ENCODE results near the gene METTL2A.
"Not testable (repeated sequence)": the region's sequence is repeated elsewhere in the genome, so short reads cannot be mapped to it uniquely, and the experiment has no call there.

METTL2A gene, protein sequence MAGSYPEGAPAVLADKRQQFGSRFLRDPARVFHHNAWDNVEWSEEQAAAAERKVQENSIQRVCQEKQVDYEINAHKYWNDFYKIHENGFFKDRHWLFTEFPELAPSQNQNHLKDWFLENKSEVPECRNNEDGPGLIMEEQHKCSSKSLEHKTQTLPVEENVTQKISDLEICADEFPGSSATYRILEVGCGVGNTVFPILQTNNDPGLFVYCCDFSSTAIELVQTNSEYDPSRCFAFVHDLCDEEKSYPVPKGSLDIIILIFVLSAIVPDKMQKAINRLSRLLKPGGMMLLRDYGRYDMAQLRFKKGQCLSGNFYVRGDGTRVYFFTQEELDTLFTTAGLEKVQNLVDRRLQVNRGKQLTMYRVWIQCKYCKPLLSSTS

DNA sequence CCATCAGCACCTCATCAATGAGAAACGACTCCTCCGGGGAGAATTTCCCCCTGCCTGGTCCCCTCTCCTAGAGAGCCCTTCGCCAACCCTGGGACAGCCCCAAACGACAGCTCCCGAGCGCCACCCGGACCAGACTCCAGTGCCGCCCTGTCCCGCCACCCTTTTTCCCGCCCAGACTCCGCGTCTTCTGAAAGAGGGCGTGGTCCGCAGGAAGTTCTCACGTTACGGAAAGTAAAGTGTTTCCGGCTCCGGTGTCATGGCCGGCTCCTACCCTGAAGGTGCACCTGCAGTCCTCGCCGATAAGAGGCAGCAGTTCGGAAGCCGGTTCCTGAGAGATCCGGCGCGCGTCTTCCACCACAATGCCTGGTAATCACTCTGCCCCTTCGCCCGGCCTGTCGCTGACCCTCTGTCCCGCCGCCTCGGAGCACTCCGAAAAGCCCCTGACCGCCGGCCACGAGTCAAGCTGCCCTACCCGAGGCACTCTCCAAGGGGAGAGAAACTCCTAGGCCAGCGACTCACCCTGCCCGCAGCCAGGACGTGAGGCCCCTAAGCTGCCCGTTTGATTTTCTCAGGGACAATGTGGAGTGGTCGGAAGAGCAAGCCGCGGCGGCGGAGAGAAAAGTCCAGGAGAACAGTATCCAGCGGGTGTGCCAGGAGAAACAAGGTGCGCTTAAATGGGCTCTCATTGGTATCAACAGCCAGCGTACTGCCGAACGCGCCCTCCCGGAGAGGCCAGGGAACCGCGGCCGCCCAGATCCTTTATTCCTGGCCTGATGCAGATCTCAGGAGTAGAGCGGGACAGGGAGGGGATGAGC lies at the start of gene METTL2A:
Gene METTL2A, plus strand, starts transcription at position 251 of the 815 bp plus-strand sequence. Its CDS starts 6 bp downstream, at position 257.
- peak; percentile 94 to 95 for ATAC-seq

DNA sequence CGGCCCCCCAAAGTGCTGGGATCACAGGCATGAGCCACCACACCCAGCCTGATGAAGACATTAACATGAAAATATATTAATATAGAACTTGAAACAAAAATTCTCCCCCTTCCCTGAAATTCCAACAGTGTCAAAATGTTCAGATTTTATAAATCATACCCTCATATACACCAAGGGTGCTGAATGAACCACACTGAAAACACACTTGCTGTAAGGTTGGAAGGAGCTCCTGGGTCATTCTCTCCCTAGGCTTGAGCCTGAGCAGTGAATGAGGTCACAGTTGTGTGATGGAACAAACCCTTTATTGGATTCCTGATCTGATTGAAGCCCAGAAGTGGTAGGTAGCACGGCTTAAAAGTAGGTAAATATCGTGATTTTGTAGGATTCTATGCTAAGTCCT lies 43.4 kb upstream of the METTL2A start, which contains the start of gene EFCAB3:
Gene EFCAB3, plus strand, starts transcription at position 301 of the 400 bp plus-strand sequence. CDS start 2,427 bp downstream, outside the sequence.
- no peak for ATAC-seq

DNA sequence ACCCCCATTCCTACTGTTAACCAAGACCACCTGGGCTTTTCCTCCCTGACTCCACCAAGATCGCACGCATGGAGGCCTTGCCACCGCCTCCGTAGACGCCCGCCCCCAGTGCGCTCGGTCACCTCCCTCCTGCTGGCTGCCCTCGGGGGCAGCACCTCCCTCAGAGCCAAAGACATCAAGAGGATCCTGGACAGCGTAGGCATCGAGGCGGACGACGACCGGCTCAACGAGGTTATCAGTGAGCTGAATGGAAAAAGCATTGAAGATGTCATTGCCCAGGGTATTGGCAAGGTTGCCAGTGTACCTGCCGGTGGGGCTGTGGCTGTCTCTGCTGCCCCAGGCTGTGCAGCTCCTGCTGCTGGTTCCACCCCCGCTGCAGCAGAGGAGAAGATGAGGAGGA lies 42.1 kb upstream of the METTL2A start:
- no peak for ATAC-seq

DNA sequence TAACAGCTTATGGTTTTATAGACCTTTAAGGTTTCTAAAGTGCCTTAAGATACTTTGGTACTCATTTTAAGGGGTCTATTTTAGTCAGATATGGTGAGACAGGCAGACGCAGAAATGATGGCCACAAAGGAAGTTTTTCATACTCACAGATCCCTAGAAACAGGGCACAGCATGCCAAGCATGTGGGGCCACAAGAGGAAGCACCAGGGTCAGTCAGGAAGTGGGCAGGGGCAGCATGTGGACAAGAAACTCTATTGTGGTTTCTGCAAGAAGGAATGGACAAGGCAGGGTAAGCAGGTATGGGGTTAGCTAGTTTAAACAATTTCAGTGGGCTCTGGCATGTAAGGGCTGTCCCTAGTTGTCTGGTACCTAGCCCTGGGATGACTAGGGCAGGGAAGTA lies 34.8 kb upstream of the METTL2A start:
- ATAC-seq, result no peak

DNA sequence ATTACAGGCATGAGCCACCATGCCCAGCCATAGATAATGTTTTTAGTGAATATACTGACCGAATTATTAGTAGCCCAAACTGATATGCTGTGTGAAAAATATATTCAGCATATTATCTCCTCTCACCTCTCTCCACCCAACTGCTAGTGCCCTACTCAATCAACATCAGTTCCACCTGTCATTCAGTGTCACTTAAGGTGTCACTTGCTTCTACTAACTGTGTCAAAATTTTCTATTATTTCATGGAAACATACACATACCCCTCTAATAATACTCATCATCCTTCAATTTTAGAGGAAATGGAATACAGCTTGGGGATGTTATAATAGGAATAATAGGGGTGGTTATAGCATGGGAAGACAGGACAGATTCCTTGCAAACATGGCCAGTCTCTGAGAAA lies 30.8 kb upstream of the METTL2A start:
- ATAC-seq, result no peak

DNA sequence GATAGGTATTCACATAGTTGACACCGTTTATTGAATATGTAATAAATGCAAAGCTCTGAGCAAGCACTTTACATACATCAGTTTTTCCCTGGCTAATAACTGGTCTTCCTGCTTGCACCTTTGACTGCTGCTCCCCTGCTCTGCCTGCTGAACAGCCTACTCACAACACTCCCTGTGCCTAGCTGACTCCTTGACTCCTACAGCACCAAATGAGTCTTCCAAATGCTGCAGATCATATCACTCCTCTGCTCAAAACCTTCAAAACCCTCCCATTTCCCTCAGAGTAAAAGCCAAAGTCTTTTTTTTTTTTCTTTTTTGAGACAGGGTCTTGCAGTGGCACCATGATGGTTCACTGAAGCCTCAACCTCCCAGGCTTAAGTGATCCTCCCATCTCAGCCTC lies 24.8 kb upstream of the METTL2A start:
- ATAC-seq, result no peak

DNA sequence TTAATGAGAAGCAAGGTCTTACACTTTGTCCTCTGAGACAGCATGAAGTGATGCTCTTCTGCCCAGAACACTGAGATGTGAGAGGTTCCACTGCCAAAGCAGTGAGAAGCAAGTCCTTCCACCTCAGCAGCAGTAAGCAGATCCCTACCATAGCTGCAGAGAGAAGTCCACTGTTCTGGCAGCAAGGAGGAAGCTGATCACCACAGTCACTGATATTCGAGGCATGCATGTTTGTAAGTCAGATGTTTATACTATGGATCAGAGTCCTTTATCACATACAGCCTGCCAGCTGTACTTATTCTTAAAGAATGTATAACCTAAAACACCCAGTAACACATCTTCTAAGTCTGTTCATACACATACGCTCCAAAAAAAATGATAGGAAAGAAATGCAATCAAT lies 18.2 kb upstream of the METTL2A start:
- no peak for ATAC-seq

DNA sequence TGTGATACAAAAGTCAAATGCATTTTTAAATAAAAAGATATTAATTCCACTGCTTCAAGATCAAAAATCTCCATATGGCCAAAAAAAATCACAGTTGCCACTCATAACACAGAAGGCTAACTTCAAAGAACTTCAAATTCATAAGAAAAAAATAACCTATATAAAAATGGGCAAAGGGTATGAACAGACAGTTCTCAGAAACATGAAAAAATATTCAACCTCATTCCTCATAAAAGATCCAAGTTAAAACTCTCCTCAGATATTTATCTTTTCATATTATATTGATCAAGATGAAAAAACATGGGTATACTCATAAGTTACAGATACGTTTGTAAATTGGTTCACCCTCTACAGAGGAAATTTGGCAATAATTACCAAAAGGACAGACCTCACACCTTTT lies 10.6 kb upstream of the METTL2A start:
- not testable (repeated sequence) for ATAC-seq

DNA sequence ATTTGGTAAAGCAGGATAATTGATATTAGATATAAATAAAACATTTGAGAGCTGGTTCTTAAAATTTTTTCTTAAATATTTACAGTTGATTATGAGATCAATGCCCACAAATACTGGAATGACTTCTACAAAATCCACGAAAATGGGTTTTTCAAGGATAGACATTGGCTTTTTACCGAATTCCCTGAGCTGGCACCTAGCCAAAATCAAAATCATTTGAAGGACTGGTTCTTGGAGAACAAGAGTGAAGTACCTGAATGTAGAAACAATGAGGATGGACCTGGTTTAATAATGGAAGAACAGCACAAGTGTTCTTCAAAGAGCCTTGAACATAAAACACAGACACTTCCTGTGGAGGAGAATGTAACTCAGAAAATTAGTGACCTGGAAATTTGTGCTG lies 2.5 kb downstream of the METTL2A start:
- not testable (repeated sequence) for ATAC-seq

DNA sequence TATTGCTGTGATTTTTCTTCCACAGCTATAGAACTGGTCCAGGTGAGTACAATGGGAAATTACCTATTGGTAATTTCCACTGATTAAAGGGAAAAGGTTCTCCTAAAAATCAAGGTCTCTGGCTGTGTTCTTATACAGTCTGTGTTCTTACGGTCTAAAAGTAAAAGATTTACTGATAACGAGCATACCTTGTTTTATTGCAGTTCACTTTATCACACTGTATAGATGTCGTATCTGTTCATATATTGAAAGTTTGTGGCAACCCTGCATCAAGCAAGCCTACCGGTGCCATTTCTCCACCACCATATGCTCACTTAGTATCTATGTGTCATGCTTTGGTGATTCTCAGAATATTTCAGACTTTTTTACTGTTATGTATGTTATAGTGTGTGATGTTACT lies 11.6 kb downstream of the METTL2A start:
- not testable (repeated sequence) for ATAC-seq

DNA sequence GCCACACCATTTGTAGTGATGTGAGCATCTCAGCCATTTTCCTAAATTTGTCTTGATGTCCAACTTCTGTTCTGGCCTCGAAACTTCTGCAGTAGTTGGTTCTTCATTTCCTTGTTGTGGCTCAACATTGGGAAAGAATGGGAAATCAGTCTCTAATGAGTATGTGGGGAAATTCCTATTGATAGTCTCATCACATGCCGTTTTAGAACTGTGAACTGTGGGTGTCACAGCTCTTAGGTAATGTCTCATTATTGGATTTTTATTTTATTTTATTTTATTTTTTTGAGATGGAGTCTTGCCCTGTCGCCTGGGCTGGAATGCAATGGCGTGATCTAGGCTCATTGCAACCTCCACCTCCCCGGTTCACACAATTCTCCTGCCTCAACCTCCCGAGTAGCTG lies 17.5 kb downstream of the METTL2A start:
- not testable (repeated sequence) for ATAC-seq

DNA sequence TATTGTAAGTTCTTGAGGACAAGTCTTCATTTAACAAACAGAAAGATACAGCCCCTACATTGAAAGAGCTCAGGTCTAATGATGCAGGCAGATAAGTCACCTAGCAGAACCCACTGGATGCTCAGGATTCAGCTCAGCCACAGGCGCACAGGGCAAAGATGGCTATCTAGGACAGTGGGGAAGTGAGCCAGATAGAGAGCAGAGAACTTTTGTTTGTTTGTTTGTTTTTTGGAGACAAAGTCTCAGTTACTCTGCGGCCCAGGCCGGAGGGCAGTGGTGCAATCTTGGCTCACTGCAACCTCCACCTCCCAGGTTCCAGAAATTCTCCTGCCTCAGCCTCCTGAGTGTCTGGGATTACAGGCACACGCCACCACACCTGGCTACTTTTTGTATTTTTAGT lies 20.4 kb downstream of the METTL2A start:
- no peak for ATAC-seq

DNA sequence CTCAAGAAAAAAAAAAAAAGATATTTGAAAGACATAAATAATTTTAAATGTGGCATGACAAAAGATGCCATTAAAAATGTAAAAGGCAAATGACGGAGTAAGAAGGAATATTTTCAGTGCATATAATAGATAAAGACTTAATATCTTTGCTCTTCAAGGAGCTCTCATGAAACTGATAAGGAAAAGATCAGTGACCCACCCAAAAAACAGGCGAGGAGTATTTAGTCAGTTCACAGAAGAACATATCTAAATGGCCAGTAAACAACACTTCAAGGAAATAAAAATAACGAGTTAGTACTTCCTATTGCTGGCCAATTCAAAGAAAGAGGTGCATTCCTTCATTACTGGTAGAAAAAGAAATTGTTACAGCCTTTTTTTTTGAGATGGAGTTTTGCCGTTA lies 22.1 kb downstream of the METTL2A start:
- ATAC-seq, result not testable (repeated sequence)

DNA sequence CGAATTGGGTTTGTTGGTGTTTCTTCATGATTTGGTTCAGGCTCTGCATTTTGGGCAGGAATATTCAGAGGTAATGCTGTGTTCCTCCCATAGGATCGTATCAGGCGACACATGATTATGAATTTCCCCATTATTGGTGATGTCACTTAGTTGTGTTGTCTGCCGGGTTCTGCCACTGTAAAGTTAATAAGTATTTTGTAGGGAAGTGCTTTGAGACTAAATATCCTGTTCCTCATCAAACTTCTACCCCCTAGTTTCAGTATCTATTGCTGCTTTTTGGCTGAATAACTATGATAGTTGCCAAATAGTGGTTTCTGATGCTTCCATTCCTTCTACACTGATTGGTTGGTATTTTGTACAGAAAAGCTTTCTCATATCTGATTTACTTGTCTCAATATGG lies 28.5 kb downstream of the METTL2A start:
- not testable (repeated sequence) for ATAC-seq

DNA sequence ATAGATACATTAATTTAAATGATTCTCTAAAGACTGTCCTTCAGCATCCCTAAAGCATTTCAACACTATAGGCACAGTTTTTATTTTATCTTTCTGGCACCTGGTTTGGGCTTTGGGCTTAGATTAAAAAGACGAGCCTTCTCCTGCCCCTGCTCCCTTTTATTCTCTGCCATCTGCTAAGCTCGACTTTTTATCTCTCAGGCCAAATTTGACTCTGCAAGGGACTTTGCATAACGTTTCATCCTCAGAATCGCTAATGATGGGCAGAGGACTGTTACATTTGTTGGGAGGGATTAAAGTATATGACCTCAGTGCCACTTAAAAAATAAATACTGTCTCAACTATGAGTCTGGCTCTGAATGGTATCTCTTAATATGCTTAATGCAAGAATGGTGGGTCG lies 29.3 kb downstream of the METTL2A start:
- ATAC-seq, result not testable (repeated sequence)

DNA sequence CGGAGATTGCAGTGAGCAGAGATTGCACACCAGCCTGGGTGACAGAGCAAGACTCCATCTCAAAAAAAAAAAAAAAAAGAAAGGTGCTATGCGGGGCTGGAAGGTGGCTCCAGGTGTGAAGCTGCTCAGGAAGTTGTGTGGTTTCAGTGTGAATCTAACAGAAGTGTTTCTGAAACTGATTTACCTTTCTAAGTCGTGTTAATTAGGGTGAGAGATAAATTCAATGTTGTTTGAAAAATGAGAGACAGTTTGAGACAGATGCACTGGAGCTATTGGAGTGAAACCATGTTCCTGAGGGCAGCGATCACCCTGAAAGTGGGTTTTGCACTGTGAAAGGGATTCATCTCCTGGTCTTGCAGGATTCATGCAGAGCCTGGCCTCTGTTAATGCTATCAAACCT lies 30.0 kb downstream of the METTL2A start:
- ATAC-seq, result not testable (repeated sequence)

DNA sequence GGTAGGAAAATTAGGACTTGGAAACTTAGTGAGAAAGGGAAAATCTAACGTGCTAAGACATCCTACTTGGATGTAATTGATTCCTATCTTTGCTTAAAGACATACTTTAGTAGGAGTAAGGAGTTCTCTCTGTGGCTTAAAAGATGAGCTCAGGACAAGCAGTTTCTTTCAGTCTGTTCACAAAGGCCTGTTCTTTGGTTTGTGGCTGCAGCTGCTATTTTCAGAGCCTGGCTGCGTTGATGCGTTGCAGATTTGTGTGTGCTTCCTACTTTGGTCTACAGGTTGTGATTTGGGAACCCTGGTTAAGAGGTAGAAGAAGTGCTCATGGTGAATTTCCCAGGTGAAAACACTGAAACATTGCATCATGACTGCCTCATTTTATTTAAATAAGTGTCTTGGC lies 30.4 kb downstream of the METTL2A start:
- ATAC-seq, result not testable (repeated sequence)

DNA sequence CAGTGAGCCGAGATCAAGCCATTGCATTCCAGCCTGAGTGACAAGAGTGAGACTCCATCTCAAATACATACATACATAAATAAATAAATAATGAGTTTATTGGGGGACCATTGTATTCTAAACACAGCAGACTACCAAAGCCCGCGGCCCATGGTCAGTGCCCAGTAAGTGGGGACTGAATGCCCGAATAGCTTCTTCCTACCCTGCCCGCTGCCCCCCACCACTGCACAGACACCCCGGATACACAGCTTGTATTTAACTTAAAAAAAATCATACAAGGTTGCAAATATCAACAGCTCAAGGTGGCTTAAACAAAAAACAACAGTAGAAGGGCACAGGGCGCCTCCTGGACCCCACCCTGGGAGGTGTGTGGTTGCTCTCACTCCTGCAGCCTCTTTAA lies 32.3 kb downstream of the METTL2A start:
- no peak for ATAC-seq

DNA sequence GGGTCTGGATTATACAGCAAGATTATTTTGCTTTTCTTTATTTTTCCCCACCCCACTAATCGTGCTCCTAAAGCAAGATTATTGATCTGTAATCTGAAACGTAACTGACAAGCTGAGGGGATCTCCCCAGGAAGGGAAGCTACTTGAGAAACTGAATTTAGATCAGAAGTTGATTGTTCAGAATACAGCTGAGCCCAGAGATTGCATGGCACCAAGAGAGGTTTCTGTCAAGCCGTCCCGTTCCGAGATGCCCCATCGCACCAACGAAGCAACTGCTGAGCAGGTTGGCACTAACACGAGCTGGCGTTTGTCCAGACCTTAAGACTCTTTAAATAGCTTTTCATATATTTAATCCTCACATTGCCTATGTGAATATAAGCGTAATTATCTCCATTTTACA lies 34.8 kb downstream of the METTL2A start:
- not testable (repeated sequence) for ATAC-seq

DNA sequence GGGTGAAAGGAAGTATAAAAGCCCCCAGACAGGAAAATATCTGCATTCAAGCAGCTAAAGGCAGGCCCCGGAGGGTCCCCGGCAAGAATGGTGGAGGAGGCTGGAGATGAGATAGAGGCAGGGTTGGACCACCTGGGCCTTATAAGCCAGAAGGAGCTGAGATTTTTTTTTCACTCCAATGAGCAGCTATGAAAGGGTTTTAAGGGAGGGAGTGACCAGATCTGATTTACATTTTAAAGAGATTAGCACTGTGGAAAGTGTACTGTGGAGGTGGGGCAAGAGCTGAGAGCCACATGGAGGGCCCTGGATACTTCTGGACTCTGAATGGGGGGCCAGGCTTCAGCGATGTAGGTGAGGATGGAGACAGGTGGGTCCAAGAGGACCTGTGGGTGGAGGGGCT lies 40.7 kb downstream of the METTL2A start:
- ATAC-seq, result not testable (repeated sequence)

DNA sequence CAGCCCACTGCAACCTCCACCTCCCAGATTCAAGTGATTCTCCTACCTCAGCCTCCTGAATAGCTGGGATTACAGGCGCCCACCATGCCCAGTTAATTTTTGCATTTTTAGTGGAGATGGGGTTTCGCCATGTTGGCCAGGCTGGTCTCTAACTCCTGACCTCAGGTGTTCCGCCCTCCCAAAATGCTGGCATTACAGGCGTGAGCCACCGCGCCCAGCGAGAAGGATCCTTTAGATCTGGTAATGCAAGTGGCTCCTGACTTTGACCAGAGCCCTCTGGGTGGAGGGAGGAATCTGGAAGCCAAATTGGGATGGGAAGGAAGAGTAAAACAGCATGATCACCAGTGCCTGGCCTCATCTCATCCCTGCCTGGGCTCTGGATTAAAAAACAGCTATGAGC lies 41.6 kb downstream of the METTL2A start:
- ATAC-seq, result not testable (repeated sequence)

DNA sequence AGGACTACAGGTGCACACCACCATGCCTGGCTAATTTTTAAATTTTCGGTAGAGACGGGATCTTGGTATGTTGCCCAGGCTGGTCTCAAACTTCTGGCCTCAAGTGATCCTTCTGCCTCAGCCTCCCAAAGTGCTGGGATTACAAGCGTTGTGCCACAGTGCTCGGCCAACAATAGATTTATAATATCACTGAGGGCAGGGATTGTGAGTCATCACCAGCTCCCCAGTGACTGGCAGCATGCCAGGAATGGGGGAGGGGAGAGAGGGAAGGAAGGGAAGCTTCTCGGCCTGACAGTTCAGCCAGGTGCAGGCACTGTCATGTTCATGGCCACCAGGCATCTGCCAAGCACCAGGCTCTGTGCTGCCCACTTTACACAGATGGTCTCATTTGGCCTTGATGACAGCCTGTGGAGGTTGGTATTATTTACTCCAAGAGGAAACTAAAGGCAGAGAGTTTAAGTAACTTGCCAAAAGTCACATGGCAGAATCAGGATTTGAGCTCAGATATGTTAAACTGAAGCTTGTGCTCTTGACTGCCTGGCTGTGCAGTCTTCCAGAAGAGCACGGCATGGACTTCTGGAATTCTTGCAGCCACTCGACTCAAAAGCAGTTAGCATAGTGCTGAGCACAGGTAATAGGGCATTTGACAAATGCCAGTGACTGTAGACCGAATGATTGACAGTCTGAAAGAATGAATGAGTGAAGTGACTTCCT lies 47.1 kb downstream of the METTL2A start:
- peak; percentile 32 to 49 for ATAC-seq

DNA sequence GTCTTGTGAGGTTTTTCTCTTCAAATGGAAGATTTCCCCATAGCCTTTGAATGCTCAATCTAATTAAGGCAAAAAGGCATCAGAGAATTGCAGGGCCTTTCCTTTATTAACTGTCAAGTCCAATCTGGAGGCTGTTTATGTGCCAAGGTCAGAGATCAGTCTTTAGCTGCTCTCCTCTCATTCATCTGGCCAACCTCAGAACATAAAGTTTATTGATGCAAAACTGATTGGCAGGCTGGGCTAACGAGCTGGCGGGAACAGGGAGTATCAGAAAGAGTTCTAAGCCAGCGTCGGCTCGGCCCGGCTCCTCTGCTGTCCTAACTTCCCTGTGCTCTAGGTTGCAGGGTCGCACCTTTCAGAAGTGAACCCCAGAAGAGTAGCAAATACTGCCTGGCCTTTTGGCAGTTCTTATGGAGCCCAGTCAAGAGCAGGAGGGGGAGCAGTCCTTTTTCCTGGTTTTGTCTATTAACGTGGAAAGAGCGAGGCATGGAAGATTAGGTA lies 47.7 kb downstream of the METTL2A start:
- ATAC-seq, result not testable (repeated sequence)
